Activated gamma-delta T cell treated with anti-CD3 and anti-CD28 coated beads, Interleukin-2, amount 50 U/mL, for 16 hours (primary cell): ENCODE data around the gene GALNT8.

ENCODE experiments used
- DNase-seq: peaks from one replicate; pipeline ENCODE4 v3.0.0-alpha.2; 2020; ENCODE audit warnings: low read depth

The GALNT8 gene

DNA sequence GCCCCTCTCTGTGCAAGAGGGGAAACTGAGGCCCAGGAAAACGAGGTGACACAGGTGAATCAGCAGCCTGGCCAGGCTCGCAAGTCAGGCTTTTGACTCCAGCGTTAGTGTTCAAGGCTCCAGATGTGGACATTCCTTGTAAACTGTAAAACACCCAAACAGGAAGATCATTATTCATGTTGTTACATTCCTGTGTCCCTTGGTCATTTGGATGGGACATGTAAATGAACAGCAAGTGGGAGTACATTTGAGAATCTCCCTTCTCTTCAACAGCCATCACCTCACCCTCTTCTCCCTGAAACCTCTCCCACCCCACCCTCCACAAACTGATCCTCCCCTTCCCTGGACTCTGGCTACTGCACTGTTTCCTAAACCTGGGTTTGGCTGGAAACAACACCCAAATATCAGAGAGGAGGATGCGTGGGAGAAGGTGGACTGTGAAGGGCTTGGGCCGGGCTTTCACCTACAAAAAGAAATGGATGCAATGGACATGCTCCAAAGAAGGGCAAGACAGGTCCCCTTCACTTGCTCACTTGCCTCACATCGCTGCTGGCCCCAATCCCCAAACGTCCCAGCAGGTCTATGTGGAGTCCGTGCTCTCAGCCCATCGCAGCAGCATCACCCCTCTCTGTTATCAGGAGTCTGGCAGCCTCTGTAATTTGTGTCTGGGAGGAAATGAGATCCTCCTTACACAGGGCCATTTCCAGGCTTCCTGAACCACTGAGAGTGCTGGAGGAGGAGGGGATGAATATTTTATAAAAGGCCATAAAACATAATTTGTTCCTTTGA lies 76.7 kb downstream of the GALNT8 start:
- no peak for DNase-seq

- DNase-seq, result no peak
Observed at GRCh38 chr12:4800555-4800954, 80.4 kb downstream of the GALNT8 start.

- DNase-seq, result no peak
Observed at GRCh38 chr12:4802841-4803240, 82.6 kb downstream of the GALNT8 start.

DNA sequence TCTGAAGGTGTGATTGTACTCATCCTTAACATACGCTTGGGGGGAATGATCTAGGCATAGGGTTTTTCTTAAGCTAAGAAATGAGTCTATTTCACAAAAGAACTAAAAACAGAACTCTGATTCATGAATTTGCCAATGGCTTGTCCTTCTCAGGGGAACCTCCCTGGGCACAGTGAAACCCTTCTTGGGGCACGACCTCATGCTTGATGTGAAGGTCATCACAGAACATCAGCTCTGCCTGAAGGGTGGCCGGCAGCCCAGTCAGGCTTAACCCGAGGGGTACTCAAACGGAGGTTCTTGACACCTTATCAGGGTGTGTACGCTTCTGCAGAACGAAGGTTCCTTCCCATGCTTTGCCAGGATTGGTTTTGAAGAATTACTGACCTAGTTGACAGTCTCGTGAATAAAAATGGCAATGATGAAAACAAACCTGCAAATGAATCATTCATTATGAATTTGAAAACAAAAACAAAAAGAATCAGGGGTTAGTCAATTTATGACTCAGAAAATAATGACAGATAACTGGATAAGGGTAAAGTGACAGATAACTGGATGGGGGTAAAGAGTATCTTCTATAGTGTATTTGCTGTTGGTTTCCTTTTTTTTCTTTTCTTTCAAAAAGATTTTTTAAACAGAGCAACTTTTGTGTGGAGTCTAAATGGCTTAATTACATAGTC lies 86.4 kb downstream of the GALNT8 start:
- no peak for DNase-seq

DNA sequence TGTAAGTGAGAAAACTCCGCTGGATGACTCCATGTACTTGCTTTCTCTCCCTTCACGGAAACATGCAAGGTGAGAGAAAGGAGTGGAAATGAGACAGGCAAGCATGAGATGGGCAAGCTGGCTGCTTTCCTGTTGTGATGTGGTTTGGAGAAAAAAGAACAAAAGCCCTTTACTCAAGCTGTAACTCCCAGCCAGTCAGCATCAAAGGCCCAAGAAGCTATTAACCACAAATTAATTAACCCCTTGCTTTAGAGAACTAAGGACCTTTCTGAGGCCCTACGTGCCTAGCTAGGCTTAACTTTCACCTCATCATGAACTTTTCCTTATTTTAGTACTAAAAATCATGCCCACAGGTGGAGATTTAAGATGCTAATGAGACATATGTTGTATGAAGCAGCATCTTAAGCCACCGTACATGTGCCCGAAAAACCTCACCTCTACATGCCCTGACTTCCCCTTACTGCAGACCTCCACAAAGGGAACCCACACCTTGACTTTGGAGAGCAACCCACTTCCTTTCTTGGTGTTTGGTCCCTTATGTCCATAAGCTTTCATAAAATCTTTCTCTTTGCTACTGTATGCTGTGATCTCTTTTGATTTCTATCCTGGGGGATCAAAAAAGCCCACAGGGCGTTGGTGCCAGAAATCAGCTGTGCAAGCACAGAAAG lies 87.0 kb downstream of the GALNT8 start:
- no peak for DNase-seq

DNA sequence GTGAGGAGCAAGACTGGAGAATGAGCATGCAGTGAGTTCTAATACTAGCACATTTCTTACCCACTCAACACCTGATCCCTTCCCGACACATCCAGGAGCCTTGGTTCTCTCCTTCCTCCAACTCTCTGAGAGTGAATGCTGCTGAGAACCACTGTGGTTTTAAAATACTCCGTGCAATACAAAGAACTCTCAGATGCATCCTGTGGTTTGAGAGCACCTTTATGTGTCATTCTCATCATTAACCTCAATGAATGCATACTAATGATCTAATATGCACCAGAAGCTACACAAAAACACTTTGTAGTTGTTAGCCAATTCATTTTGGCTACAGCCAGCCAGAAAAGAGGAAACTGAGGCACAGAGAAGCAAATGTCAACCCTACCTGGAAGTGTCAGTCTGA lies 87.6 kb downstream of the GALNT8 start:
- no peak for DNase-seq

DNA sequence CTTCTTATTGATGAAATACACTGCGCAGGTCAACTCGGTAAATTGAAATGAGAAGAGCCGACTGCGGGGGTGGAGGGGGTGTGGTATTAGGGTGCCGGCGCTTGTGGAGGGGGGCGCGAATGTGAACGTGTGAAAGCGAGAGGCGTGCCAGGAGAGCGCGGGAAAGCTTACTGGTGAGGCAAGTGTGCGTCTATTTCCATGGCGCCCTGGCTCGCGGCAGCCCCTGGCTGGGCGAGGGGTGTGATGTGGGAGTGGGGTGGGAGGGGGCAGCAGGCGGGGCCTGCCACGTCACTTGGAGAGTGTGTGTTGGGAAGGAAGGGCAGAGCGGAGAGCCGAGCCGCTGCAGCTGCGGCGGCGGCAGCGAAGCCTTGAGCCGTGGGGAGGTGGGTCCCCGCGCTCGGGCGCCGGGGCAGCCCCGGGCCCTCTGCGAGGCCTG lies 88.8 kb downstream of the GALNT8 start:
- no peak for DNase-seq

GRCh38 chr12:4809449-4810218 lies 89.4 kb downstream of the GALNT8 start:
- no peak for DNase-seq

DNA sequence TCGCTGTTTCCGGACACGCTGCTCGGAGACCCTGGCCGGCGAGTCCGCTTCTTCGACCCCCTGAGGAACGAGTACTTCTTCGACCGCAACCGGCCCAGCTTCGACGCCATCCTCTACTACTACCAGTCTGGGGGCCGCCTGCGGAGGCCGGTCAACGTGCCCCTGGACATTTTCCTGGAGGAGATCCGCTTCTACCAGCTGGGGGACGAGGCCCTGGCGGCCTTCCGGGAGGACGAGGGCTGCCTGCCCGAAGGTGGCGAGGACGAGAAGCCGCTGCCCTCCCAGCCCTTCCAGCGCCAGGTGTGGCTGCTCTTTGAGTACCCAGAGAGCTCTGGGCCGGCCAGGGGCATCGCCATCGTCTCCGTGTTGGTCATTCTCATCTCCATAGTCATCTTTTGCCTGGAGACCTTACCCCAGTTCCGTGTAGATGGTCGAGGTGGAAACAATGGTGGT lies 90.0 kb downstream of the GALNT8 start:
- no peak for DNase-seq

DNA sequence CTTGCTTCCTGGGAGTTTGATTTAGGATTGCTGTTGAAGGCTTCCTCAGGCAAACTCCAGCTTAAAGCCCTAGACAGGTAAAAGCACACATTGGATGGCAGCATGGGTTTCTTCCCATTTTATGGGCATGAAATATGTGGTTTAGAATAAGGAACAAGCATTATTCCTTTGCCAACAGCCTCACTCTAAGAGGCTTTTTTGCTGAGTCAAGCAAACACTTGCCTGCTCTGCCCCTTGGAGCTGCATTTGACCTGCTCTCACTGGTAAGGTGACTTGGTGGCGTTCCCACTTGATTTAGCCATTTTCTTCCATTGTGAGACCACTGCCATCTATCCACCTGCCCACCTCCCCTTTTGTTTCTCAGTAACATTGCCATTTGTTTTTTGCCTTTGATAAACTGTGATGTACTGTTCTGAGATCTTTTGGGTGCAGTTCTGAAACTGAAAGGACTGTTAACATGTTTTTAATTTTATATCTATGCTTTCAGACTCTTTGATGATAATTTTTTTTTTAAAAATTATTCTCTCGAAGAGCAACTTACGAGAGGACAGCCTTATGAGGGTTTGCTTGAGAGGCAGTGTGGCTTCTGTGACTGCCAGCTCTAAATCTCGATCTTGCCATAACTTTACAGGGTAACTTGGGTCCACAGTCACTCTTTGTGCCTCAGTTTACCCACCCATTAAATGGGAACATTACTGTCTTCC lies 92.6 kb downstream of the GALNT8 start:
- no peak for DNase-seq

- DNase-seq, result no peak
Observed at GRCh38 chr12:4813741-4814140, 93.5 kb downstream of the GALNT8 start.

GRCh38 chr12:4814485-4814884 lies 94.3 kb downstream of the GALNT8 start:
- DNase-seq, result no peak

GRCh38 chr12:4816744-4817525 lies 96.7 kb downstream of the GALNT8 start:
- DNase-seq, result no peak

GRCh38 chr12:4817880-4818279 lies 97.7 kb downstream of the GALNT8 start:
- no peak for DNase-seq

DNA sequence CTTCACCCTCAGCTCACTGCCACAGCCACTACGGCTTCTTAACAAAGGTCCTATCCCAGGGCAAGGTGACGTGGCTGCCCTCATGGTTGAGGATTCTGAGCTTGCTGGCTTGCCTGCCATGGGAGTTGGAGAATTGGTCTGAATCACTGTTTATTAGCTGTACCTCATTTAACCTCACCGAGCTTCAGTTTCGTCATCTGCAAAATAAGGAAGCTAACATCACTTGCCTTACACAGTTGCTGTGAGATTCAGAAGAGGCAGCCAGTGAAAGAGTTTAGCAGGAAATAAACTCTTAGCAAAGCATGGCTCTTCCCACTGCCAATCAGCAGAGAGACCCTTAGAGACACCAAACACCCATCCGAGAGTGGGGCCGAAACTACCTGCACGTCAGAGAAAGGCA lies 99.5 kb downstream of the GALNT8 start:
- DNase-seq, result no peak

GRCh38 chr12:4820971-4821370 lies 100.8 kb downstream of the GALNT8 start:
- no peak for DNase-seq
